Loucy (cell line): ENCODE measurements around the gene CAPN1.
"Not testable (repeated sequence)": the region's sequence is repeated elsewhere in the genome, so short reads cannot be mapped to it uniquely, and the experiment has no call there.

Experiments used
- EZH2phosphoT487 ChIP-seq: fragments of 200-600 bp; IDR thresholded peaks from 2 replicates; pipeline ENCODE4 v1.6.1; 2018; ENCODE audit warnings: antibody characterized with exemption, mild to moderate bottlenecking, moderate library complexity, borderline replicate concordance
- TF ChIP-seq, protein P1 (sequence below): fragments of 200-600 bp; sonication (generic); conservative IDR thresholded peaks from 2 replicates; pipeline ENCODE4 v1.5.1; 2014; ENCODE audit warnings: mild to moderate bottlenecking, antibody characterized with exemption, low read length

- TF ChIP-seq, protein P1, sequence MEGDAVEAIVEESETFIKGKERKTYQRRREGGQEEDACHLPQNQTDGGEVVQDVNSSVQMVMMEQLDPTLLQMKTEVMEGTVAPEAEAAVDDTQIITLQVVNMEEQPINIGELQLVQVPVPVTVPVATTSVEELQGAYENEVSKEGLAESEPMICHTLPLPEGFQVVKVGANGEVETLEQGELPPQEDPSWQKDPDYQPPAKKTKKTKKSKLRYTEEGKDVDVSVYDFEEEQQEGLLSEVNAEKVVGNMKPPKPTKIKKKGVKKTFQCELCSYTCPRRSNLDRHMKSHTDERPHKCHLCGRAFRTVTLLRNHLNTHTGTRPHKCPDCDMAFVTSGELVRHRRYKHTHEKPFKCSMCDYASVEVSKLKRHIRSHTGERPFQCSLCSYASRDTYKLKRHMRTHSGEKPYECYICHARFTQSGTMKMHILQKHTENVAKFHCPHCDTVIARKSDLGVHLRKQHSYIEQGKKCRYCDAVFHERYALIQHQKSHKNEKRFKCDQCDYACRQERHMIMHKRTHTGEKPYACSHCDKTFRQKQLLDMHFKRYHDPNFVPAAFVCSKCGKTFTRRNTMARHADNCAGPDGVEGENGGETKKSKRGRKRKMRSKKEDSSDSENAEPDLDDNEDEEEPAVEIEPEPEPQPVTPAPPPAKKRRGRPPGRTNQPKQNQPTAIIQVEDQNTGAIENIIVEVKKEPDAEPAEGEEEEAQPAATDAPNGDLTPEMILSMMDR: not testable (repeated sequence)
- not testable (repeated sequence) for TF ChIP-seq EZH2phosphoT487
Observed at GRCh38 chr11:65150131-65150508, 31.6 kb upstream of the CAPN1 start.
